HCT116 (cell line): ENCODE measurements around the gene IGF2BP3. TPM values are rescaled to one million over a fixed set of nuclear protein-coding genes. Genes with fewer than 3 reads are reported as not detected.

Source experiments
- ATAC-seq: fragments of 200-7000 bp; cut with Tn5 transposase; 2 replicates; pipeline ENCODE4 v1.9.1; 2020; ENCODE audit warnings: mild to moderate bottlenecking, moderate library complexity
- BruUV-seq: library from RNA; stranded (reverse); fragments of 400-500 nt; replicated peaks from 2 replicates; lab custom pipeline; 2021; lab: Mats Ljungman, UMichigan
- CTCF ChIA-PET: fragments of 300-600 bp; sonication (Branson Sonifier 250); formaldehyde crosslinking; loops from one replicate; lab custom pipeline; 2021; ENCODE audit warnings: antibody characterized with exemption; lab: Charles Lee
- POLR2A ChIA-PET: fragments of 300-600, 350-600 bp; sonication (Branson Sonifier 250); formaldehyde crosslinking; loops from one replicate; lab custom pipeline; 2021; ENCODE audit warnings: antibody characterized with exemption; lab: Charles Lee
- RAD21 ChIA-PET, 2 experiments: fragments of 300-600 bp; sonication (Branson Sonifier 250); formaldehyde crosslinking; loops; one replicate each; lab custom pipeline; 2023; ENCODE audit warnings: low total read pairs in 2 of 2; ENCODE audit not compliant: uncharacterized antibody in 2 of 2, unreplicated experiment in 2 of 2, low non-redundant PET in 1 of 2; lab: Charles Lee
- DNase-seq: peaks from one replicate; pipeline ENCODE4 v3.0.0-alpha.2; 2010; ENCODE audit warnings: low read depth, low spot score
- H2AFZ ChIP-seq: fragments of 200-600 bp; shearing (Covaris generic), sonication (generic); 2 replicates; pipeline ENCODE4 v1.6.1; 2017; ENCODE audit warnings: low read depth, mixed run types, mixed read lengths, antibody characterized with exemption, low read length; ENCODE audit not compliant: poor library complexity, severe bottlenecking
- H3K27ac ChIP-seq: 2 replicates; pipeline ENCODE4 v1.5.1; 2012; ENCODE audit warnings: low read depth, low read length
- H3K27me3 ChIP-seq: fragments of 200-600 bp; sonication (generic); 2 replicates; pipeline ENCODE4 v1.6.1; 2016; ENCODE audit warnings: mixed run types, low read length, mixed read lengths; ENCODE audit not compliant: insufficient read depth
- H3K36me3 ChIP-seq, 2 experiments: fragments of 200-500 bp in 1 of 2; fragments of 200-600 bp in 1 of 2; sonication (Bioruptor generic) in 1 of 2; sonication (generic) in 1 of 2; 2 replicates each; pipeline versions ENCODE4 v1.5.1 to v1.6.1; 2014 to 2016; ENCODE audit warnings: low read length in 2 of 2, inconsistent platforms in 1 of 2, mixed read lengths in 1 of 2, mixed run types in 1 of 2; ENCODE audit not compliant: insufficient read depth in 2 of 2, control insufficient read depth in 1 of 2
- H3K4me1 ChIP-seq, 2 experiments: fragments of 200-600 bp in 1 of 2; sonication (generic) in 1 of 2; 2 replicates each; pipeline versions ENCODE4 v1.5.1 to v1.6.1; 2012 to 2017; ENCODE audit warnings: low read length in 2 of 2, inconsistent platforms in 1 of 2, mild to moderate bottlenecking in 1 of 2, mixed read lengths in 1 of 2, mixed run types in 1 of 2, moderate library complexity in 1 of 2; ENCODE audit not compliant: insufficient read depth in 2 of 2, control insufficient read depth in 1 of 2
- H3K4me2 ChIP-seq: fragments of 200-600 bp; sonication (generic); 2 replicates; pipeline ENCODE4 v1.6.1; 2017; ENCODE audit warnings: mixed run types, low read length, mixed read lengths
- H3K4me3 ChIP-seq, 2 experiments: fragments of 200-600 bp in 1 of 2; sonication (generic) in 1 of 2; replicated peaks in 1 of 2; 2 replicates each; pipeline ENCODE4 v1.5.1; 2011 to 2016; ENCODE audit warnings: low read length in 2 of 2, control low read depth in 1 of 2, low read depth in 1 of 2, mild to moderate bottlenecking in 1 of 2, mixed read lengths in 1 of 2, mixed run types in 1 of 2
- H3K79me2 ChIP-seq: fragments of 200-600 bp; sonication (generic); 2 replicates; pipeline ENCODE4 v1.6.1; 2017; ENCODE audit warnings: mild to moderate bottlenecking, mixed run types, low read length, moderate library complexity, mixed read lengths; ENCODE audit not compliant: insufficient read depth
- H3K9ac ChIP-seq: fragments of 200-600 bp; sonication (generic); 2 replicates; pipeline ENCODE4 v1.6.1; 2016; ENCODE audit warnings: low read length, mixed read lengths
- H3K9me2 ChIP-seq: fragments of 200-600 bp; sonication (generic), shearing (Covaris generic); 2 replicates; pipeline ENCODE4 v1.6.1; 2017; ENCODE audit warnings: mixed run types, mild to moderate bottlenecking, moderate library complexity; ENCODE audit not compliant: insufficient read depth
- H3K9me3 ChIP-seq, 2 experiments: fragments of 200-500 bp in 1 of 2; fragments of 200-600 bp in 1 of 2; sonication (Bioruptor generic) in 1 of 2; sonication (generic) in 1 of 2; 2 replicates each; pipeline ENCODE4 v1.6.1; 2014 to 2017; ENCODE audit warnings: low read length in 2 of 2, mixed read lengths in 2 of 2, inconsistent platforms in 1 of 2, low read depth in 1 of 2, mild to moderate bottlenecking in 1 of 2, mixed run types in 1 of 2, moderate library complexity in 1 of 2; ENCODE audit not compliant: control insufficient read depth in 1 of 2, insufficient read depth in 1 of 2
- H4K20me1 ChIP-seq: fragments of 200-600 bp; sonication (generic), shearing (Covaris generic); 2 replicates; pipeline ENCODE4 v1.6.1; 2017; ENCODE audit warnings: mixed run types, mild to moderate bottlenecking, moderate library complexity; ENCODE audit not compliant: insufficient read depth
- CBX3 ChIP-seq: IDR thresholded peaks from 2 replicates; pipeline ENCODE4 v1.6.1; 2012; ENCODE audit warnings: low read depth
- CEBPB ChIP-seq: IDR thresholded peaks from 2 replicates; pipeline ENCODE4 v1.6.1; 2012; ENCODE audit warnings: low read depth
- EGR1 ChIP-seq: IDR thresholded peaks from 2 replicates; pipeline ENCODE4 v1.6.1; 2012; ENCODE audit warnings: low read depth
- ELF1 ChIP-seq: IDR thresholded peaks from 2 replicates; pipeline ENCODE4 v1.6.1; 2012; ENCODE audit warnings: low read depth, borderline replicate concordance
- EZH2 ChIP-seq: fragments of 200-600 bp; sonication (generic); IDR thresholded peaks from 2 replicates; pipeline ENCODE4 v1.6.1; 2017; ENCODE audit warnings: antibody characterized with exemption, mixed run types
- EZH2phosphoT487 ChIP-seq: fragments of 200-600 bp; IDR thresholded peaks from 2 replicates; pipeline ENCODE4 v1.6.1; 2018; ENCODE audit warnings: antibody characterized with exemption, borderline replicate concordance
- FOSL1 ChIP-seq: IDR thresholded peaks from 2 replicates; pipeline ENCODE4 v1.6.1; 2012; ENCODE audit warnings: low read depth
- JUND ChIP-seq: IDR thresholded peaks from 2 replicates; pipeline ENCODE4 v1.6.1; 2012
- POLR2A ChIP-seq: IDR thresholded peaks from 2 replicates; pipeline ENCODE4 v1.7.0; 2011; ENCODE audit warnings: borderline replicate concordance; ENCODE audit not compliant: insufficient read depth, insufficient read length; ENCODE audit errors: extremely low read depth
- POLR2AphosphoS5 ChIP-seq: IDR thresholded peaks from 2 replicates; pipeline ENCODE4 v1.6.1; 2011; ENCODE audit warnings: mild to moderate bottlenecking, low read depth, low read length, moderate library complexity
- RAD21 ChIP-seq: IDR thresholded peaks from 2 replicates; pipeline ENCODE4 v1.6.1; 2012; ENCODE audit warnings: low read depth, mild to moderate bottlenecking
- SIN3A ChIP-seq: IDR thresholded peaks from 2 replicates; pipeline ENCODE4 v1.6.1; 2012; ENCODE audit warnings: low read depth
- SP1 ChIP-seq: IDR thresholded peaks from 2 replicates; pipeline ENCODE4 v1.6.1; 2012; ENCODE audit warnings: low read depth
- SRF ChIP-seq: IDR thresholded peaks from 2 replicates; pipeline ENCODE4 v1.6.1; 2012; ENCODE audit warnings: low read depth
- TCF7L2 ChIP-seq: IDR thresholded peaks from 2 replicates; pipeline ENCODE4 v1.7.0; 2011; ENCODE audit warnings: borderline replicate concordance, inconsistent platforms; ENCODE audit not compliant: insufficient read depth, insufficient read length; ENCODE audit errors: extremely low read depth
- YY1 ChIP-seq: IDR thresholded peaks from 2 replicates; pipeline ENCODE4 v1.6.1; 2011; ENCODE audit warnings: low read length, low read depth, moderate library complexity, mild to moderate bottlenecking; ENCODE audit not compliant: insufficient replicate concordance; ENCODE audit errors: extremely low read depth
- ZFX ChIP-seq: fragments of 450-650 bp; IDR thresholded peaks from 2 replicates; pipeline ENCODE4 v1.6.1; 2017
- ZNF274 ChIP-seq: fragments of 200-500 bp; sonication (Bioruptor generic); IDR thresholded peaks from 2 replicates; pipeline ENCODE4 v1.6.1; 2014; ENCODE audit warnings: mild to moderate bottlenecking, low read depth, low read length, inconsistent platforms
- intact Hi-C: fragments of 100-400 bp; cut with micrococcal nuclease; formaldehyde crosslinking; loops from 2 replicates; pipeline ENCODE4 v1.10.0; 2022
- total RNA-seq: library from RNA; stranded (reverse); gene quantifications from one replicate; pipeline ENCODE4 v1.2.1, GENCODE V29; 2021; ENCODE audit not compliant: unreplicated experiment
- TF ChIP-seq, protein P1 (sequence below): IDR thresholded peaks from 2 replicates; pipeline ENCODE4 v1.6.1; 2012; ENCODE audit warnings: low read depth
- TF ChIP-seq, protein P2 (sequence below): IDR thresholded peaks from 2 replicates; pipeline ENCODE4 v1.6.1; 2011; ENCODE audit warnings: mild to moderate bottlenecking, low read length, moderate library complexity; ENCODE audit not compliant: insufficient replicate concordance; ENCODE audit errors: extremely low read depth
- TF ChIP-seq, protein P3 (sequence below): IDR thresholded peaks from 2 replicates; pipeline ENCODE4 v1.6.1; 2012
- TF ChIP-seq, protein P4 (sequence below): IDR thresholded peaks from 2 replicates; pipeline ENCODE4 v1.6.1; 2012

IGF2BP3 gene
- total RNA-seq, 1 experiment from 2014 or later, result 79.1 TPM

DNA sequence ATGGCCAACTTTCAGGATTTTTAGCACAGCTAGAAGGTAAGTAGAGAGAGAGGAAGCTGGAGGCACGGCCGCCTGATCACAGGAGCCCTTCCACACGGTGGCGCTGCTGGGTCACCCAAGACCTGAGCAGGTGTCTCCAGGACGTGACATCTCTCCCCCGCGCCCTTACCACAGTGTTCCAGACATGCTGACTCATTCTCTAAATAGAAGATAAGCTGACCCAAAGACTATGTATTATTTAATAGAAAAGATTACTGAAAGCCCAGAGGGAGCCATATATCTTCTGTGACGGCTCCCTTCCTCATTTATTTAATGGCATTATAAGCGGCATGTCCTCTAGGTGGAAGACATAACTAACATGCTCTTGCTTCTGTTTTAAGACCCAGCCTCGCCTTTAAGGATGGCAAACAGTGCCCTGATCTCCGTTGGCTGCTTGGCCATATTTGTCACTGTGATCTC, 197.1 kb downstream of the IGF2BP3 start:
- no peaks in the 10 kb centered on the region for H3K9me2 ChIP-seq
- H3K79me2 ChIP-seq, result no peaks in the 10 kb centered on the region
- H3K36me3 ChIP-seq, result no peaks in the 10 kb centered on the region
- no peaks in the 10 kb centered on the region for H4K20me1 ChIP-seq
- H3K9ac ChIP-seq, result peak overlapping the region; percentile 28
- ChIA-PET RAD21 (interaction anchor here (0.7 to 1.4 kb wide), 11 partner anchors 77 to 712 kb away, joined by 3 to 10 read pairs (median 3); no protein-coding TSS in a partner anchor), CTCF (interaction anchor here (0.6 to 3.0 kb wide), 38 partner anchors 9 to 456 kb away, joined by 3 to 30 read pairs (median 4); partner anchors contain the start of genes MALSU1, STK31 and TRA2A), POLR2A (interaction anchor here (0.5 to 1.0 kb wide), 3 partner anchors 88 to 271 kb away, joined by 3 to 4 read pairs (median 3); no protein-coding TSS in a partner anchor)
- peak overlapping the region; percentile 76 for H2AFZ ChIP-seq
- intact Hi-C loops, result loop anchor here (1.0 to 10.0 kb wide), 5 partner anchors 84 to 439 kb away; partner anchors contain the start of genes IGF2BP3 and STK31
- H3K4me3 ChIP-seq, result peak overlapping the region; percentile 34 to 47
- H3K9me3 ChIP-seq, result no peaks in the 10 kb centered on the region
- H3K27me3 ChIP-seq, result no peaks in the 10 kb centered on the region
- ATAC-seq, result peak; percentile 95
- peak; percentile 93 for DNase-seq
- BruUV-seq, result no TSS peak
- peaks cover 9 to 24% of the 10 kb centered on the region in 2 experiments; a peak in 3 of 4 replicates for H3K4me1 ChIP-seq
- H3K4me2 ChIP-seq, result peak overlapping the region; percentile 63
- H3K27ac ChIP-seq, result peak overlapping the region; percentile 57
- TF ChIP-seq EZH2phosphoT487, result no peak
- peak; percentile 70 for TF ChIP-seq EGR1
- no peak for TF ChIP-seq SP1
- TF ChIP-seq TCF7L2, result peak; percentile 18
- TF ChIP-seq CBX3, result peak; percentile 69
- TF ChIP-seq ZNF274, result no peak
- TF ChIP-seq CEBPB, result no peak
- peak; percentile 45; the same call in 1 of the 2 replicates for TF ChIP-seq POLR2AphosphoS5
- TF ChIP-seq YY1, result no peak
- peak; percentile 90 for TF ChIP-seq RAD21
- TF ChIP-seq EZH2, result no peak
- TF ChIP-seq, protein P1, sequence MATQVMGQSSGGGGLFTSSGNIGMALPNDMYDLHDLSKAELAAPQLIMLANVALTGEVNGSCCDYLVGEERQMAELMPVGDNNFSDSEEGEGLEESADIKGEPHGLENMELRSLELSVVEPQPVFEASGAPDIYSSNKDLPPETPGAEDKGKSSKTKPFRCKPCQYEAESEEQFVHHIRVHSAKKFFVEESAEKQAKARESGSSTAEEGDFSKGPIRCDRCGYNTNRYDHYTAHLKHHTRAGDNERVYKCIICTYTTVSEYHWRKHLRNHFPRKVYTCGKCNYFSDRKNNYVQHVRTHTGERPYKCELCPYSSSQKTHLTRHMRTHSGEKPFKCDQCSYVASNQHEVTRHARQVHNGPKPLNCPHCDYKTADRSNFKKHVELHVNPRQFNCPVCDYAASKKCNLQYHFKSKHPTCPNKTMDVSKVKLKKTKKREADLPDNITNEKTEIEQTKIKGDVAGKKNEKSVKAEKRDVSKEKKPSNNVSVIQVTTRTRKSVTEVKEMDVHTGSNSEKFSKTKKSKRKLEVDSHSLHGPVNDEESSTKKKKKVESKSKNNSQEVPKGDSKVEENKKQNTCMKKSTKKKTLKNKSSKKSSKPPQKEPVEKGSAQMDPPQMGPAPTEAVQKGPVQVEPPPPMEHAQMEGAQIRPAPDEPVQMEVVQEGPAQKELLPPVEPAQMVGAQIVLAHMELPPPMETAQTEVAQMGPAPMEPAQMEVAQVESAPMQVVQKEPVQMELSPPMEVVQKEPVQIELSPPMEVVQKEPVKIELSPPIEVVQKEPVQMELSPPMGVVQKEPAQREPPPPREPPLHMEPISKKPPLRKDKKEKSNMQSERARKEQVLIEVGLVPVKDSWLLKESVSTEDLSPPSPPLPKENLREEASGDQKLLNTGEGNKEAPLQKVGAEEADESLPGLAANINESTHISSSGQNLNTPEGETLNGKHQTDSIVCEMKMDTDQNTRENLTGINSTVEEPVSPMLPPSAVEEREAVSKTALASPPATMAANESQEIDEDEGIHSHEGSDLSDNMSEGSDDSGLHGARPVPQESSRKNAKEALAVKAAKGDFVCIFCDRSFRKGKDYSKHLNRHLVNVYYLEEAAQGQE, result no peak
- TF ChIP-seq ZFX, result no peak
- TF ChIP-seq, protein P2, sequence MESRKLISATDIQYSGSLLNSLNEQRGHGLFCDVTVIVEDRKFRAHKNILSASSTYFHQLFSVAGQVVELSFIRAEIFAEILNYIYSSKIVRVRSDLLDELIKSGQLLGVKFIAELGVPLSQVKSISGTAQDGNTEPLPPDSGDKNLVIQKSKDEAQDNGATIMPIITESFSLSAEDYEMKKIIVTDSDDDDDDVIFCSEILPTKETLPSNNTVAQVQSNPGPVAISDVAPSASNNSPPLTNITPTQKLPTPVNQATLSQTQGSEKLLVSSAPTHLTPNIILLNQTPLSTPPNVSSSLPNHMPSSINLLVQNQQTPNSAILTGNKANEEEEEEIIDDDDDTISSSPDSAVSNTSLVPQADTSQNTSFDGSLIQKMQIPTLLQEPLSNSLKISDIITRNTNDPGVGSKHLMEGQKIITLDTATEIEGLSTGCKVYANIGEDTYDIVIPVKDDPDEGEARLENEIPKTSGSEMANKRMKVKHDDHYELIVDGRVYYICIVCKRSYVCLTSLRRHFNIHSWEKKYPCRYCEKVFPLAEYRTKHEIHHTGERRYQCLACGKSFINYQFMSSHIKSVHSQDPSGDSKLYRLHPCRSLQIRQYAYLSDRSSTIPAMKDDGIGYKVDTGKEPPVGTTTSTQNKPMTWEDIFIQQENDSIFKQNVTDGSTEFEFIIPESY, result no peak
- TF ChIP-seq SIN3A, result no peak
- peak; percentile 57 for TF ChIP-seq FOSL1
- TF ChIP-seq ELF1, result no peak
- no peak for TF ChIP-seq POLR2A
- TF ChIP-seq JUND, result peak; percentile 55; the same call in 1 of the 2 replicates
- TF ChIP-seq, protein P3, sequence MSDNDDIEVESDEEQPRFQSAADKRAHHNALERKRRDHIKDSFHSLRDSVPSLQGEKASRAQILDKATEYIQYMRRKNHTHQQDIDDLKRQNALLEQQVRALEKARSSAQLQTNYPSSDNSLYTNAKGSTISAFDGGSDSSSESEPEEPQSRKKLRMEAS, result peak; percentile 72
- TF ChIP-seq, protein P4, sequence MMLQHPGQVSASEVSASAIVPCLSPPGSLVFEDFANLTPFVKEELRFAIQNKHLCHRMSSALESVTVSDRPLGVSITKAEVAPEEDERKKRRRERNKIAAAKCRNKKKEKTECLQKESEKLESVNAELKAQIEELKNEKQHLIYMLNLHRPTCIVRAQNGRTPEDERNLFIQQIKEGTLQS, result no peak
- no peak for TF ChIP-seq SRF
